Transverse colon (tissue), 4 donors: Measurements from ENCODE around the gene SOX18. TPM values are rescaled to one million over a fixed set of nuclear protein-coding genes. Genes with fewer than 3 reads are reported as not detected.

Source experiments
- DNase-seq: peaks from one replicate; pipeline ENCODE4 v3.0.0-alpha.2; 2019
- H3K27ac ChIP-seq, 4 donors: fragments of 200-600 bp; sonication (generic); 2 replicates each; pipeline ENCODE4 v1.5.1; 2016 to 2018; ENCODE audit warnings: inconsistent platforms in 4 of 4
- H3K27me3 ChIP-seq: fragments of 200-600 bp; sonication (generic); 2 replicates; pipeline ENCODE4 v1.5.1; 2017; ENCODE audit warnings: inconsistent platforms
- H3K36me3 ChIP-seq, 4 donors: fragments of 200-600 bp; sonication (generic); 2 replicates each; pipeline ENCODE4 v1.5.1; 2017 to 2019; ENCODE audit warnings: inconsistent platforms in 4 of 4
- H3K4me1 ChIP-seq, 4 donors: fragments of 200-600 bp; sonication (generic); 2 replicates each; pipeline ENCODE4 v1.5.1; 2017 to 2020; ENCODE audit warnings: inconsistent platforms in 4 of 4
- H3K4me3 ChIP-seq, 4 donors: fragments of 200-600 bp; sonication (generic); 1 replicate in 1 of 4; 2 replicates in 3 of 4; pipeline versions ENCODE4 v1.5.1 to v1.6.1; 2017 to 2019; ENCODE audit warnings: inconsistent platforms in 4 of 4
- H3K9me3 ChIP-seq, 2 donors: fragments of 200-600 bp; sonication (generic); 2 replicates each; pipeline ENCODE4 v1.5.1; 2017 to 2019; ENCODE audit warnings: inconsistent platforms in 2 of 2
- EP300 ChIP-seq: sonication (generic); formaldehyde crosslinking; IDR thresholded peaks from one replicate; pipeline ENCODE4 v1.6.1; 2017; ENCODE audit warnings: antibody characterized with exemption, low read depth
- POLR2A ChIP-seq: fragments of 450-650 bp; IDR thresholded peaks from one replicate; pipeline ENCODE4 v1.6.1; 2016; ENCODE audit warnings: antibody characterized with exemption, mild to moderate bottlenecking, moderate library complexity
- POLR2AphosphoS5 ChIP-seq, 3 donors: sonication (generic); formaldehyde crosslinking; IDR thresholded peaks; one replicate each; pipeline ENCODE4 v1.6.1; 2016; ENCODE audit warnings: antibody characterized with exemption in 3 of 3
- WGBS, 2 donors: methylation state at CpG; one replicate each; pipeline ENCODE4 v1.1.5; 2018; ENCODE audit warnings: low coverage in 1 of 2; 5-methylcytosine and 5-hydroxymethylcytosine counted together
- in situ Hi-C, 4 donors: fragments of 200-750 bp; cut with MboI; loops; one replicate each; pipeline versions ENCODE4 v1.15.0 to v1.15.1; 2017; ENCODE audit warnings: low sequenced_read_pairs in 3 of 4, low pct_ligation_motif_present in 1 of 4, low pct_unique_long_range_greater_than_20kb in 1 of 4
- intact Hi-C: fragments of 100-400 bp; cut with DNase I; formaldehyde crosslinking; loops from one replicate; pipeline ENCODE4 v1.15.1; 2023; ENCODE audit warnings: low total_unique reads
- total RNA-seq, 4 donors: library from RNA; depleted of rRNA; stranded (reverse); fragments of >200 nt; gene quantifications; one replicate each; pipeline ENCODE4 v1.1.0, GENCODE V29; 2016
- TF ChIP-seq, protein P1 (sequence below), 5 experiments: fragments of 200-600 bp in 3 of 5; fragments of 450-650 bp in 2 of 5; sonication (generic) in 3 of 5; IDR thresholded peaks; 1 replicate in 2 of 5; 2 replicates in 3 of 5; pipeline ENCODE4 v1.5.1; 2016 to 2017; ENCODE audit warnings: antibody characterized with exemption in 5 of 5, inconsistent platforms in 3 of 5, mild to moderate bottlenecking in 2 of 5, moderate library complexity in 1 of 5

The SOX18 gene
- total RNA-seq, 4 donors from 2014 or later: 1.8 to 14.2 (median 6.5) TPM

DNA sequence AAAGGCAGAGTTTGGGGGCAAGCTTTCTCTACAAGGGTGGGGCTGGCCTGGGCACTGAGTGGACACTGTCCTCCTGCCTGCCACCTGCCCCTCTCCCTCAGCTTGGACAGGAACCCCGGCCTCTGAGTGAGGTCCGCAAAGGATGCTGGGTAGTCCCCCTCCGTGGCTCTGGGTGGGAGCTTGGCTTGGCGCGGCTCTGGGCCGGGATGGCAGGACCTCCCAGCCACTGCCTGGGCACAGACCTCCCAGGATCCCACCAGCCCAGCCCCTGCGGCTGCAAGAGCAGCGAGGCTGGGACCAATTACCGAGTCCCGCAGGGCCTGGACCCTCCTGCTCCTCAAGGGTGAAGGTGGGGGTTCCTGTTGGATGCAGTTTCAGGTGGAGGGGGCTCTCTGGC lies 2.9 kb upstream of the SOX18 start:
- no peak overlapping the region for H3K4me3 ChIP-seq
- WGBS, 2 donors: 59% methylated on average over 9 of the region's 10 CpGs; no CpG with 5 or more reads in 1 of the 2 donors
- peaks cover 97% of the 10 kb centered on the region for H3K27me3 ChIP-seq
- intact Hi-C loops: no loop called here
- peaks cover 0 to 5% (median 4%) of the 10 kb centered on the region in 4 donors for H3K4me1 ChIP-seq
- peak overlapping the region; percentile 28 to 35 (median 30) for H3K27ac ChIP-seq
- no peaks in the 10 kb centered on the region for H3K9me3 ChIP-seq
- H3K36me3 ChIP-seq: no peaks in the 10 kb centered on the region
- TF ChIP-seq EP300: no peak
- TF ChIP-seq POLR2A: no peak
- TF ChIP-seq POLR2AphosphoS5 (IDR thresholded peaks at IDR 0.05): no peak
- TF ChIP-seq, protein P1, sequence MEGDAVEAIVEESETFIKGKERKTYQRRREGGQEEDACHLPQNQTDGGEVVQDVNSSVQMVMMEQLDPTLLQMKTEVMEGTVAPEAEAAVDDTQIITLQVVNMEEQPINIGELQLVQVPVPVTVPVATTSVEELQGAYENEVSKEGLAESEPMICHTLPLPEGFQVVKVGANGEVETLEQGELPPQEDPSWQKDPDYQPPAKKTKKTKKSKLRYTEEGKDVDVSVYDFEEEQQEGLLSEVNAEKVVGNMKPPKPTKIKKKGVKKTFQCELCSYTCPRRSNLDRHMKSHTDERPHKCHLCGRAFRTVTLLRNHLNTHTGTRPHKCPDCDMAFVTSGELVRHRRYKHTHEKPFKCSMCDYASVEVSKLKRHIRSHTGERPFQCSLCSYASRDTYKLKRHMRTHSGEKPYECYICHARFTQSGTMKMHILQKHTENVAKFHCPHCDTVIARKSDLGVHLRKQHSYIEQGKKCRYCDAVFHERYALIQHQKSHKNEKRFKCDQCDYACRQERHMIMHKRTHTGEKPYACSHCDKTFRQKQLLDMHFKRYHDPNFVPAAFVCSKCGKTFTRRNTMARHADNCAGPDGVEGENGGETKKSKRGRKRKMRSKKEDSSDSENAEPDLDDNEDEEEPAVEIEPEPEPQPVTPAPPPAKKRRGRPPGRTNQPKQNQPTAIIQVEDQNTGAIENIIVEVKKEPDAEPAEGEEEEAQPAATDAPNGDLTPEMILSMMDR (IDR thresholded peaks at IDR 0.05): no peak
- in situ Hi-C loops: no loop called here
- no peak for DNase-seq

DNA sequence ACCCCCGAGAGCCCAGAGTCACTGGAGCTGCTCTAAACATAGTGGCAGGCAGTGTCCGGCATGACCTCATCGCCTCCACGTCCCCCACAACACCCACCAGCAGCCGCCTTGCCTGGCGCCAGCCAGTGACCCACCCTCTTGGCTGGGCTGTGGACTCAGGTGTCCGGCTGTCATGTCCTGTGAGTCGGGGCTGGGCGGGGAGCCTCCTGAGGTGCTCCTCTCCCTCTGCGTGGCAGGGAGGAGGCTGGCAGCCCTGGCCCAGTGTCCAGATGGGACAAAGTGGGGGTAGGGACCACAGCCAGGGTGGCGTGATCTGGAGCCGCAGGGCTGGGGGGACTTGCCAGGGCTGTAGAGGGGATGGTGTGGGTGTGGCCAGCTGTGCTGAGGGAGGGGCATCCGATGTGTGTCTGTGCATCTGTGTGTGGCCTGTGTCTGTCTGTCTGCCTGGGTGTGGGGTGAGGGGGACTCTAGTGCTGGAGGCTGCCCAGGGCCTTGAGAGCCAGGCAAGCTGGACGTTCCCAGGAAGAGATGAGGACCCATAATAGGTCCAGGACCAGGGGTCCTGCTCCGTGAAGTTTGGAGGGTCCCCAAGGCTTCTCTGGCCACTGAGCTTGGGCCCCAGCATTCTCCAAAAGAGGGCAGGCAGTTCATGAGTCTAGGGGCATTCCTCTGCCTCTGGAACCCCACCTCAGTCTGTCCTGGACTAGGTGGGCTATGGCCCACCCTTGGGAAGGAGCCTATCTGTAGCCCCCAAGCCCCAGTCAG lies 2.3 kb upstream of the SOX18 start:
- peak; percentile 7 for TF ChIP-seq POLR2A
- no peak for TF ChIP-seq EP300
- peak in 1 of 3 donors; percentile 24 for TF ChIP-seq POLR2AphosphoS5 (IDR thresholded peaks at IDR 0.05)
- TF ChIP-seq, protein P1 (IDR thresholded peaks at IDR 0.05): no peak
- WGBS, 2 donors: 40 to 51% methylated on average over 2 to 10 of the region's 15 CpGs
- H3K27me3 ChIP-seq: peaks cover 97% of the 10 kb centered on the region

DNA sequence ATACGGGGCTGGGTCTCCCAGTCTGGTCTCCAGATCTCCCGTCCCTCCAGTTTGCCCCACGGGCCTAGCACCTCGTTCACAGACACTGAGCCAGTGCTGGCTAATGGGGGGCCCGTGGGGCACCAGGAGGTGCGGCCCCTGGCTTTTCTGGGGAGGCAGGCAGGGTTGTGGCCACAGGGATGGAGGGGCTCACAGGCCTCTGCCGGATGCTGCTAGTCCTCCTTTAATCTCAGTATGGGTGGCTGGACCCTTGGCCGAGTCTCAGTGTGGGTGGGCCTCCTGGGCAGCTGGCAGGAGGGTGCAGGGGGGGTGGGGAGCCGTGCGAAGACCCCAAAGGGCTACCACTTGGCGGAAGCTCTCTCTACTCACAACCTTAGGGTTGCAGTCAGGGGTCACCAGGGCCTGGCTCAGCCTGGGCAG lies 1.6 kb upstream of the SOX18 start:
- in situ Hi-C loops: no loop called here
- TF ChIP-seq, protein P1 (IDR thresholded peaks at IDR 0.05): no peak
- TF ChIP-seq POLR2A (no peak), EP300 (no peak), POLR2AphosphoS5 (IDR thresholded peaks at IDR 0.05) (no peak)
- intact Hi-C loops: no loop called here

More for the DNA sequence above, 2.3 kb upstream of the SOX18 start:
- intact Hi-C loops (no loop called here), in situ Hi-C loops (no loop called here)
- Histone ChIP-seq H3K27ac (peak overlapping the region; percentile 28 to 35 (median 30)), H3K36me3 (no peaks in the 10 kb centered on the region), H3K4me3 (no peak overlapping the region), H3K9me3 (no peaks in the 10 kb centered on the region), H3K4me1 (peaks cover 0 to 5% (median 4%) of the 10 kb centered on the region in 4 donors)
- no peak for DNase-seq

DNA sequence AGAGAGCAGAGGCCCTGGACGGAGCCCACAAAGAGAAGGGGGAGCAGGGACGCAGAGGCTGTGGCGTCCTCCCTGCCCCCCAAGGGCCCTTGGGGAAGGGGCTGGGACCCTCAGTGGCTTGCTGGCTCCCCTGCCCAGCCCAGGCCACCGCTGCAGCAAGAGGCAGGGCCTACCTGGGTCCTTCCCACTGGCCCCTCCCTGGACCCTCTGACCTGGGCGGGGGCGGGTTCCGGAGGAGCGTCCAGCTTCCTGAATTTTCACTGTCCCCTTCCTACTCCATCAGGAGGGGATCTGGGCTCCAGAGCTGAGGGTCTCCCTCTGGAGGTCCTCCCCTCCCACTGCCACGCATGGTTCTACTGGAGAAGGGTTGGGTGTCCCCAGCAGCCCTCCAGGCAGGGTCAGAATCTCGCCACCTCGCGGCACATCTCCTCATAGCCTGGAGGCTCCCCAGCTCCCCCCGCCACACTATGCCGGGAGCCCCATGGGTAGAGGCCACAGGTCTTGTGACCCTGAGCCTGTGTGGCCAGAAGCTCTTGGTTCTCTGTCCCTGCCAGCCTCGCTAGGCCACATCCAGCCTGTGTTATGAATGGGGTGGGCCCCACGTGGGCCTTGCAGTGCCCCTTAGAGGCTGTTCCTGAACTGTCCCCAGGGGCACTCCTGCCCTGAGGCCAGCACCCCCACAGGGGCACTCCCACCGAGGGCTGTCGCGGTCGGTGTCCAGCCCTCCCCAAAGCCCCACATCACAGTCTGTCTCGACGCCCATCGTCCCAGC lies 1.0 kb upstream of the SOX18 start:
- TF ChIP-seq POLR2AphosphoS5 (IDR thresholded peaks at IDR 0.05) (no peak), POLR2A (no peak), EP300 (no peak)
- TF ChIP-seq, protein P1 (IDR thresholded peaks at IDR 0.05): no peak
- H3K27ac ChIP-seq: peak overlapping the region; percentile 13 to 51 (median 26)
- H3K4me3 ChIP-seq: no peak overlapping the region
- DNase-seq: no peak
- H3K9me3 ChIP-seq: no peaks in the 10 kb centered on the region
- peaks cover 97% of the 10 kb centered on the region for H3K27me3 ChIP-seq
- H3K4me1 ChIP-seq: peaks cover 0 to 5% (median 4%) of the 10 kb centered on the region in 4 donors
- intact Hi-C loops (no loop called here), in situ Hi-C loops (no loop called here)
- H3K36me3 ChIP-seq: no peaks in the 10 kb centered on the region
- WGBS, 2 donors: 61% methylated on average over 21 of the region's 23 CpGs; no CpG with 5 or more reads in 1 of the 2 donors

More for the DNA sequence above, 1.6 kb upstream of the SOX18 start:
- peaks cover 0 to 5% (median 4%) of the 10 kb centered on the region in 4 donors for H3K4me1 ChIP-seq
- H3K4me3 ChIP-seq: no peak overlapping the region
- no peaks in the 10 kb centered on the region for H3K9me3 ChIP-seq
- H3K36me3 ChIP-seq: no peaks in the 10 kb centered on the region
- DNase-seq: no peak
- H3K27me3 ChIP-seq: peaks cover 97% of the 10 kb centered on the region
- WGBS, 2 donors: 75% methylated on average over 9 of the region's 11 CpGs; no CpG with 5 or more reads in 1 of the 2 donors
- peak overlapping the region; percentile 13 to 51 (median 26) for H3K27ac ChIP-seq
